ENCODE results near the gene ST8SIA4.

The ST8SIA4 gene

GRCh38 chr5:100889896-100890295 is 13.2 kb downstream of the ST8SIA4 start:
- no peak for TF ChIP-seq CTCF (IDR thresholded peaks at IDR 0.05)

GRCh38 chr5:100889165-100889743 is 13.8 kb downstream of the ST8SIA4 start:
- no peak for TF ChIP-seq CTCF (IDR thresholded peaks at IDR 0.05)

GRCh38 chr5:100877274-100877673 is 25.8 kb downstream of the ST8SIA4 start:
- TF ChIP-seq CTCF (IDR thresholded peaks at IDR 0.05) = no peak

- no peak for TF ChIP-seq CTCF (IDR thresholded peaks at IDR 0.05)
Measured at GRCh38 chr5:100872408-100873190, 30.5 kb downstream of the ST8SIA4 start.

GRCh38 chr5:100867039-100867562 is 36.0 kb downstream of the ST8SIA4 start:
- no peak for TF ChIP-seq CTCF (IDR thresholded peaks at IDR 0.05)

- no peak for TF ChIP-seq CTCF (IDR thresholded peaks at IDR 0.05)
Measured at GRCh38 chr5:100864931-100865330, 38.2 kb downstream of the ST8SIA4 start.

- TF ChIP-seq CTCF (IDR thresholded peaks at IDR 0.05) = no peak
Measured at GRCh38 chr5:100863739-100864138, 39.3 kb downstream of the ST8SIA4 start.
